Measurements from ENCODE around the gene KCNQ5.

The KCNQ5 gene

GRCh38 chr6:72683797-72684196 is 61.9 kb downstream of the KCNQ5 start:
- DNase-seq (ENCODE audit: low spot score) (no peak), ATAC-seq (ENCODE audit: low read depth) (no peak)
- no peaks in the 10 kb centered on the region for H3K27me3 ChIP-seq (ENCODE audit: insufficient read depth, poor library complexity, severe bottlenecking)
- no peak for TF ChIP-seq CTCF (IDR thresholded peaks at IDR 0.05; ENCODE audit: poor library complexity, severe bottlenecking)
- H3K4me1 ChIP-seq (ENCODE audit: insufficient read depth, poor library complexity, severe bottlenecking), result no peaks in the 10 kb centered on the region
- no peak overlapping the region for H3K4me3 ChIP-seq (ENCODE audit: severe bottlenecking)
- H3K9me3 ChIP-seq (ENCODE audit: severe bottlenecking), result no peaks in the 10 kb centered on the region
- H3K36me3 ChIP-seq (ENCODE audit: low read depth), result no peaks in the 10 kb centered on the region
- H3K27ac ChIP-seq (ENCODE audit: poor library complexity, severe bottlenecking), result no peak overlapping the region

GRCh38 chr6:72689107-72689954 is 67.5 kb downstream of the KCNQ5 start:
- ATAC-seq (ENCODE audit: low read depth), result no peak
- no peak for TF ChIP-seq CTCF (IDR thresholded peaks at IDR 0.05; ENCODE audit: poor library complexity, severe bottlenecking)
- H3K4me3 ChIP-seq (ENCODE audit: severe bottlenecking), result no peak overlapping the region
- H3K9me3 ChIP-seq (ENCODE audit: severe bottlenecking), result no peaks in the 10 kb centered on the region
- DNase-seq (ENCODE audit: low spot score), result no peak
- H3K27me3 ChIP-seq (ENCODE audit: insufficient read depth, poor library complexity, severe bottlenecking), result no peaks in the 10 kb centered on the region
- H3K36me3 ChIP-seq (ENCODE audit: low read depth), result no peaks in the 10 kb centered on the region
- no peak overlapping the region for H3K27ac ChIP-seq (ENCODE audit: poor library complexity, severe bottlenecking)
- H3K4me1 ChIP-seq (ENCODE audit: insufficient read depth, poor library complexity, severe bottlenecking), result no peaks in the 10 kb centered on the region

- ATAC-seq (ENCODE audit: low read depth) (no peak), DNase-seq (ENCODE audit: low spot score) (no peak)
- H3K4me3 ChIP-seq (ENCODE audit: severe bottlenecking), result no peak overlapping the region
- TF ChIP-seq CTCF (IDR thresholded peaks at IDR 0.05; ENCODE audit: poor library complexity, severe bottlenecking), result no peak
- H3K36me3 ChIP-seq (ENCODE audit: low read depth), result no peaks in the 10 kb centered on the region
- no peaks in the 10 kb centered on the region for H3K27me3 ChIP-seq (ENCODE audit: insufficient read depth, poor library complexity, severe bottlenecking)
- H3K9me3 ChIP-seq (ENCODE audit: severe bottlenecking), result no peaks in the 10 kb centered on the region
- H3K4me1 ChIP-seq (ENCODE audit: insufficient read depth, poor library complexity, severe bottlenecking), result no peaks in the 10 kb centered on the region
- no peak overlapping the region for H3K27ac ChIP-seq (ENCODE audit: poor library complexity, severe bottlenecking)
Measured at GRCh38 chr6:72691249-72691648, 69.4 kb downstream of the KCNQ5 start.

- Histone ChIP-seq H3K4me1 (ENCODE audit: insufficient read depth, poor library complexity, severe bottlenecking) (no peaks in the 10 kb centered on the region), H3K36me3 (ENCODE audit: low read depth) (no peaks in the 10 kb centered on the region), H3K27ac (ENCODE audit: poor library complexity, severe bottlenecking) (no peak overlapping the region), H3K4me3 (ENCODE audit: severe bottlenecking) (no peak overlapping the region), H3K27me3 (ENCODE audit: insufficient read depth, poor library complexity, severe bottlenecking) (no peaks in the 10 kb centered on the region), H3K9me3 (ENCODE audit: severe bottlenecking) (no peaks in the 10 kb centered on the region)
- ATAC-seq (ENCODE audit: low read depth), result no peak
- TF ChIP-seq CTCF (IDR thresholded peaks at IDR 0.05; ENCODE audit: poor library complexity, severe bottlenecking), result no peak
- DNase-seq (ENCODE audit: low spot score), result no peak
Measured at GRCh38 chr6:72696055-72696454, 74.2 kb downstream of the KCNQ5 start.

- no peak for ATAC-seq (ENCODE audit: low read depth)
- TF ChIP-seq CTCF (IDR thresholded peaks at IDR 0.05; ENCODE audit: poor library complexity, severe bottlenecking), result no peak
- no peak overlapping the region for H3K27ac ChIP-seq (ENCODE audit: poor library complexity, severe bottlenecking)
Measured at GRCh38 chr6:72699159-72699558, 77.3 kb downstream of the KCNQ5 start.

More at GRCh38 chr6:72699159-72699558, 77.3 kb downstream of the KCNQ5 start:
- no peaks in the 10 kb centered on the region for H3K4me1 ChIP-seq (ENCODE audit: insufficient read depth, poor library complexity, severe bottlenecking)
- no peak overlapping the region for H3K4me3 ChIP-seq (ENCODE audit: severe bottlenecking)
- H3K9me3 ChIP-seq (ENCODE audit: severe bottlenecking), result no peaks in the 10 kb centered on the region
- no peaks in the 10 kb centered on the region for H3K27me3 ChIP-seq (ENCODE audit: insufficient read depth, poor library complexity, severe bottlenecking)
- DNase-seq (ENCODE audit: low spot score), result no peak
- no peaks in the 10 kb centered on the region for H3K36me3 ChIP-seq (ENCODE audit: low read depth)

All from RWPE2 (cell line).